ENCODE data around the gene GSE1. TPM values are rescaled to one million over a fixed set of nuclear protein-coding genes. Genes with fewer than 3 reads are reported as not detected.

GSE1 gene
- total RNA-seq, 1 donor from 2014 or later: 12.9 TPM

DNA sequence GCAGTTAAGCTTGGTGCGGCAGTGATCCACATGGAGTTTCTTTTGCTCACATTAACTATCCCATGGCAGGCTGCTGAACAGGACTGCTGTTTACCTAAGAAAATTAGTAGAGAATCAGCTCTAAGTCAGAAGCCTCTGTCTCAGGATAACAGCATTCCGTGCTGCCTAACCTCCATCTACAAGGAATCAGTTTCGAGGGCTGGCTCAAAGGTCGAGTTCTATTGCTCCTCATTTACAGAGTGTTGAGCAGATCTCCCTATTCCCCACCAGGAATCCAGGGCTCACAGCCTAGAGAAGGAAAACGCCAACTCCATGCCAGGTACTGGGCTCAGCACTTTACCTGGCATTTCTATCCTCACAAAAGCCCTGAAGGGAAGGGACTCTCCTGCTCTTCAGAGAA lies 65.7 kb downstream of the GSE1 start:
- FAIRE-seq (no peak), DNase-seq (ENCODE audit: low read depth) (no peak)
- Histone ChIP-seq H3K4me3 (ENCODE audit: low read depth, low read length) (no peak overlapping the region), H3K36me3 (ENCODE audit: control insufficient read depth, insufficient read depth, low read length) (peaks cover 9% of the 10 kb centered on the region), H3K27me3 (ENCODE audit: control insufficient read depth, insufficient read depth, low read length) (no peaks in the 10 kb centered on the region)
- TF ChIP-seq, protein P1, sequence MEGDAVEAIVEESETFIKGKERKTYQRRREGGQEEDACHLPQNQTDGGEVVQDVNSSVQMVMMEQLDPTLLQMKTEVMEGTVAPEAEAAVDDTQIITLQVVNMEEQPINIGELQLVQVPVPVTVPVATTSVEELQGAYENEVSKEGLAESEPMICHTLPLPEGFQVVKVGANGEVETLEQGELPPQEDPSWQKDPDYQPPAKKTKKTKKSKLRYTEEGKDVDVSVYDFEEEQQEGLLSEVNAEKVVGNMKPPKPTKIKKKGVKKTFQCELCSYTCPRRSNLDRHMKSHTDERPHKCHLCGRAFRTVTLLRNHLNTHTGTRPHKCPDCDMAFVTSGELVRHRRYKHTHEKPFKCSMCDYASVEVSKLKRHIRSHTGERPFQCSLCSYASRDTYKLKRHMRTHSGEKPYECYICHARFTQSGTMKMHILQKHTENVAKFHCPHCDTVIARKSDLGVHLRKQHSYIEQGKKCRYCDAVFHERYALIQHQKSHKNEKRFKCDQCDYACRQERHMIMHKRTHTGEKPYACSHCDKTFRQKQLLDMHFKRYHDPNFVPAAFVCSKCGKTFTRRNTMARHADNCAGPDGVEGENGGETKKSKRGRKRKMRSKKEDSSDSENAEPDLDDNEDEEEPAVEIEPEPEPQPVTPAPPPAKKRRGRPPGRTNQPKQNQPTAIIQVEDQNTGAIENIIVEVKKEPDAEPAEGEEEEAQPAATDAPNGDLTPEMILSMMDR (IDR thresholded peaks at IDR 0.05; ENCODE audit: insufficient read depth, low read length, severe bottlenecking): no peak

DNA sequence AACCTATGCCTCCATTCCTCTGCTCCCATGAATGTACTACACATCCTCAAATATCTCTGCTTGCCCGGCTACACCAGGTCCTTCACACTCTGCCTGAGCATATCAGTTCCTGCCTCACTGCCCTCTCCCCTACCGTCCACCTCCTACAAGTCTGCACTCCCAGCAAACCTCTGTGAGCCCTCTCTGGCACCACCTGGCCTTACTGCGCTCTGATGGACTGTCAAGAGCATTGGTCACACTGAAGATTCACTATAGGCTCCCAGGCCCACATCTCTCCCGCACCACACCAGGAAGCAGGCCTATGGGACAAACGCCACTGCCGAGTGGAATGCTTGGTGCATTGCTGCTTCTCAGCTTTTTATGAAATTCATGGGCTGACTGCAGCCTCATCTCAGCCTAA lies 66.7 kb downstream of the GSE1 start:
- DNase-seq (ENCODE audit: low read depth): no peak
- peaks cover 6% of the 10 kb centered on the region for H3K36me3 ChIP-seq (ENCODE audit: control insufficient read depth, insufficient read depth, low read length)
- TF ChIP-seq, protein P1 (IDR thresholded peaks at IDR 0.05; ENCODE audit: insufficient read depth, low read length, severe bottlenecking): no peak

DNA sequence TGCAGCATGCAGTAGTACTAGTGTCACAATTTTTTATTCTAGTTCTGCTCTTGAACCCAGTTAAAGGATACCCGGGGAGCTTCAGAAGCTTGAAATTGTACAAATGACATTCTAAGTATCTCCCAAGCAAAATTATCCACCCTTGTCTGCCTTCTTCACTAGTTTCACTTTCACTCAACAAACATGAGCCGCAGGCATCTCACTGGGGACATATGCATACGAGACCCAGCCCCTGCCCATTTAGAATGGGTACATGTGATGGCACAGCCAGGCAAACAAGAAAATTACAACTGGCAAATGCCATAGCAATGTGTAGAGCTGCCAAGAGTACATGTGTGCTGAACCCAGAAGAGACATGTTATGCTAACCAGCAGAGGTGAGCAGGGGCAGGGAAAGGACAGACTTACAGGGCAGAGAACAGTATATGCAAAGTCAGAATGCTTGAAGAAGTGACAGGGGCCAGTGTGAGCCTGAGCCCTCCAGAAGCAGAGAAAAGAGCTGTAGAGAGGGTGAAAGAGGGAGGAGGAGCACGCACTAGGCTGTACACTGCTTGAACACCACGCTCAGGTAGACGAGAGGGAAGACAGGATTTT lies 67.3 kb downstream of the GSE1 start:
- Histone ChIP-seq H3K4me3 (ENCODE audit: low read depth, low read length) (no peak overlapping the region), H3K36me3 (ENCODE audit: control insufficient read depth, insufficient read depth, low read length) (peaks cover 6% of the 10 kb centered on the region), H3K27me3 (ENCODE audit: control insufficient read depth, insufficient read depth, low read length) (no peaks in the 10 kb centered on the region)
- no peak for DNase-seq (ENCODE audit: low read depth)
- TF ChIP-seq, protein P1 (IDR thresholded peaks at IDR 0.05; ENCODE audit: insufficient read depth, low read length, severe bottlenecking): no peak
- no peak for FAIRE-seq

More for the DNA sequence above, 66.7 kb downstream of the GSE1 start:
- Histone ChIP-seq H3K27me3 (ENCODE audit: control insufficient read depth, insufficient read depth, low read length) (no peaks in the 10 kb centered on the region), H3K4me3 (ENCODE audit: low read depth, low read length) (no peak overlapping the region)
- FAIRE-seq: no peak

DNA sequence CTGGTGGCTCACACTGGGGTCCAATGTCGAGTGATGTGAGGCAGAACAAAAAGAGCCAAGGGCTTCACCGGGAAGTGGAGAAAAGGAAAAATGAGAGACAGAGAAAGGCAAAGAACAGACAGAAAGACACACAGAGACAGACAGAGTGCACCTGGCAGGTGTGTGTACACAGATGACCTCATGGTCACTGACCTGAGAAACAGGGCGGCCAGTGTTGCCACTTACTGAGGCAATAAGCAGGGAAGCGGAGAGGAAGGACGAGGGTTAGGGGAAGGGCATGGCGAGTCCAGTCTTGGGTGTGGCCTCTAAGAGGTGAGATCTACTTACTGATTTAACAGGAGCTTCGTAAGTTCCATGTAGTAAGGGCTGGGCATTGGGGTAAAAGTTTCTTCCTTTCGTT lies 68.1 kb downstream of the GSE1 start:
- no peaks in the 10 kb centered on the region for H3K27me3 ChIP-seq (ENCODE audit: control insufficient read depth, insufficient read depth, low read length)
- H3K36me3 ChIP-seq (ENCODE audit: control insufficient read depth, insufficient read depth, low read length): peaks cover 6% of the 10 kb centered on the region
- DNase-seq (ENCODE audit: low read depth): no peak
- TF ChIP-seq, protein P1 (IDR thresholded peaks at IDR 0.05; ENCODE audit: insufficient read depth, low read length, severe bottlenecking): no peak
- H3K4me3 ChIP-seq (ENCODE audit: low read depth, low read length): no peak overlapping the region
- FAIRE-seq: no peak

DNA sequence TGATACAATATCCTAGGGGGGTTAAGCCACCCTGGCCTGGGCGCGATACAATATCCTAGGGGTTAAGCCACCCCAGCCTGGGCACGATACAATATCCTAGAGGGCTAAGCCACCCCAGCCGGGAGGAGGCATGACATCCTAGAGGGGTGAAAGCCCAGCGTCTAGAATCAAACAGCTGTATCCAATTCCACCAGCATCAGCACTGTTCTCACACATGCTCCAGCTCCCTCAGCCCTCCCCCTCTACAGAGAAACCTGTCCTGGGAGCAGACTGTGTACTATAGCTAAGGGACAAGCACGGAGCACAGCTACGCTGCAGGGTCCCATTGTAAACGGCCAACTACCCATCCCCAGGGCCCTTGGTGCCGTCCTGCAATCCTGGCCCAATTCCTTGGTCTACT lies 69.4 kb downstream of the GSE1 start:
- Histone ChIP-seq H3K4me3 (ENCODE audit: low read depth, low read length) (no peak overlapping the region), H3K36me3 (ENCODE audit: control insufficient read depth, insufficient read depth, low read length) (peaks cover 3% of the 10 kb centered on the region), H3K27me3 (ENCODE audit: control insufficient read depth, insufficient read depth, low read length) (no peaks in the 10 kb centered on the region)
- TF ChIP-seq, protein P1 (IDR thresholded peaks at IDR 0.05; ENCODE audit: insufficient read depth, low read length, severe bottlenecking): no peak
- FAIRE-seq (no peak), DNase-seq (ENCODE audit: low read depth) (no peak)

DNA sequence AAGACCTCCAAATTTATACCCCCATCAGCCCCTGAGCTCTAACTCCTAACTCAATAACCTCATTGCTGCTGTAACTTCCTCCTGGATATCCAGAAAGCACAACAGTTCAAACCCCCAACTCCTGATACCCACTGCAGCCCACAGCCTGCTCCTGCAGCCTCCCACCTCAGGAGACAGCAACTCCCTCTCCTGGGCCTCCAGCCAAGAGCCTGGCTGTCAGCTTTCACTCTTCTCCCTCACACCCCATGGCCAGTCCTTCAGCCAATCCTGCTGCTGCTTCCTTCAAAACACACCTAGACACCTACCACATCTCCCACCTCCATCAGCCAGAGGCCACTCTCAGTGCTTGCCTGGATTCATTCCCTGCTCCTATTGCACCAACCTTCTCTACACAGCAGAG lies 70.2 kb downstream of the GSE1 start:
- DNase-seq (ENCODE audit: low read depth) (no peak), FAIRE-seq (no peak)
- H3K27me3 ChIP-seq (ENCODE audit: control insufficient read depth, insufficient read depth, low read length): no peaks in the 10 kb centered on the region
- TF ChIP-seq, protein P1 (IDR thresholded peaks at IDR 0.05; ENCODE audit: insufficient read depth, low read length, severe bottlenecking): no peak
- H3K36me3 ChIP-seq (ENCODE audit: control insufficient read depth, insufficient read depth, low read length): peaks cover 3% of the 10 kb centered on the region
- H3K4me3 ChIP-seq (ENCODE audit: low read depth, low read length): no peak overlapping the region
